Suprapubic skin (tissue), 4 donors: ENCODE results near the gene FGF22. TPM values are rescaled to one million over a fixed set of nuclear protein-coding genes. Genes with fewer than 3 reads are reported as not detected.

Experiments used
- DNase-seq, 2 donors: peaks; one replicate each; pipeline ENCODE4 v3.0.0-alpha.2; 2019; ENCODE audit warnings: low spot score in 2 of 2
- H3K27ac ChIP-seq: fragments of 200-600 bp; sonication (generic); one replicate; pipeline ENCODE4 v1.5.1; 2019
- H3K27me3 ChIP-seq: fragments of 200-600 bp; sonication (generic); one replicate; pipeline ENCODE4 v1.5.1; 2019
- H3K36me3 ChIP-seq: fragments of 200-600 bp; sonication (generic); one replicate; pipeline ENCODE4 v1.5.1; 2019
- H3K4me1 ChIP-seq: fragments of 200-600 bp; sonication (generic); one replicate; pipeline ENCODE4 v1.5.1; 2019
- H3K4me3 ChIP-seq: fragments of 200-600 bp; sonication (generic); one replicate; pipeline ENCODE4 v1.5.1; 2019; ENCODE audit warnings: mild to moderate bottlenecking
- H3K9me3 ChIP-seq: fragments of 200-600 bp; sonication (generic); one replicate; pipeline ENCODE4 v1.5.1; 2019
- CTCF ChIP-seq, 2 donors: fragments of 200-600 bp in 1 of 2; fragments of 450-650 bp in 1 of 2; sonication (generic) in 1 of 2; IDR thresholded peaks; one replicate each; pipeline ENCODE4 v1.5.1; 2016 to 2019; ENCODE audit warnings: antibody characterized with exemption in 2 of 2, mild to moderate bottlenecking in 1 of 2, moderate library complexity in 1 of 2
- EP300 ChIP-seq: sonication (generic); formaldehyde crosslinking; IDR thresholded peaks from one replicate; pipeline ENCODE4 v1.6.1; 2017; ENCODE audit warnings: antibody characterized with exemption
- POLR2A ChIP-seq, 2 donors: fragments of 450-650 bp; IDR thresholded peaks; one replicate each; pipeline ENCODE4 v1.6.1; 2017; ENCODE audit warnings: antibody characterized with exemption in 2 of 2, mild to moderate bottlenecking in 2 of 2, moderate library complexity in 2 of 2
- POLR2AphosphoS5 ChIP-seq, 3 donors: sonication (generic); formaldehyde crosslinking; IDR thresholded peaks; one replicate each; pipeline ENCODE4 v1.6.1; 2017; ENCODE audit warnings: antibody characterized with exemption in 3 of 3
- WGBS: methylation state at CpG from one replicate; pipeline ENCODE4 v1.1.5; 2018; 5-methylcytosine and 5-hydroxymethylcytosine counted together
- total RNA-seq, 4 donors: library from RNA; depleted of rRNA; stranded (reverse); fragments of >200 nt; gene quantifications; one replicate each; pipeline ENCODE4 v1.1.0, GENCODE V29; 2016

The FGF22 gene
- total RNA-seq, 4 donors from 2014 or later, result 5.2 to 13.0 (median 9.2) TPM

GRCh38 chr19:644789-645188 lies 5.1 kb downstream of the FGF22 start:
- WGBS, result 100% methylated on average over 1 of the region's 14 CpGs
- no peak for DNase-seq
- H3K36me3 ChIP-seq, result peaks cover 55% of the 10 kb centered on the region
- peaks cover 3% of the 10 kb centered on the region for H3K4me1 ChIP-seq
- no peak overlapping the region for H3K27ac ChIP-seq
- H3K4me3 ChIP-seq, result no peak overlapping the region
- TF ChIP-seq POLR2AphosphoS5 (IDR thresholded peaks at IDR 0.05) (no peak), CTCF (IDR thresholded peaks at IDR 0.05) (no peak), EP300 (no peak), POLR2A (IDR thresholded peaks at IDR 0.05) (no peak)
- H3K9me3 ChIP-seq, result no peaks in the 10 kb centered on the region
- H3K27me3 ChIP-seq, result no peaks in the 10 kb centered on the region

- no peak overlapping the region for H3K4me3 ChIP-seq
- no peak for TF ChIP-seq EP300
- no peak for TF ChIP-seq POLR2AphosphoS5 (IDR thresholded peaks at IDR 0.05)
- TF ChIP-seq CTCF (IDR thresholded peaks at IDR 0.05), result no peak
- no peak for TF ChIP-seq POLR2A (IDR thresholded peaks at IDR 0.05)
- H3K27me3 ChIP-seq, result no peaks in the 10 kb centered on the region
- no peak overlapping the region for H3K27ac ChIP-seq
- peak in 1 of 2 donors; percentile 63 for DNase-seq
- H3K9me3 ChIP-seq, result no peaks in the 10 kb centered on the region
- peaks cover 66% of the 10 kb centered on the region for H3K36me3 ChIP-seq
- no peaks in the 10 kb centered on the region for H3K4me1 ChIP-seq
- WGBS, result 90% methylated on average over 34 of the region's 62 CpGs
Measured at GRCh38 chr19:645912-646778, 6.5 kb downstream of the FGF22 start.

DNA sequence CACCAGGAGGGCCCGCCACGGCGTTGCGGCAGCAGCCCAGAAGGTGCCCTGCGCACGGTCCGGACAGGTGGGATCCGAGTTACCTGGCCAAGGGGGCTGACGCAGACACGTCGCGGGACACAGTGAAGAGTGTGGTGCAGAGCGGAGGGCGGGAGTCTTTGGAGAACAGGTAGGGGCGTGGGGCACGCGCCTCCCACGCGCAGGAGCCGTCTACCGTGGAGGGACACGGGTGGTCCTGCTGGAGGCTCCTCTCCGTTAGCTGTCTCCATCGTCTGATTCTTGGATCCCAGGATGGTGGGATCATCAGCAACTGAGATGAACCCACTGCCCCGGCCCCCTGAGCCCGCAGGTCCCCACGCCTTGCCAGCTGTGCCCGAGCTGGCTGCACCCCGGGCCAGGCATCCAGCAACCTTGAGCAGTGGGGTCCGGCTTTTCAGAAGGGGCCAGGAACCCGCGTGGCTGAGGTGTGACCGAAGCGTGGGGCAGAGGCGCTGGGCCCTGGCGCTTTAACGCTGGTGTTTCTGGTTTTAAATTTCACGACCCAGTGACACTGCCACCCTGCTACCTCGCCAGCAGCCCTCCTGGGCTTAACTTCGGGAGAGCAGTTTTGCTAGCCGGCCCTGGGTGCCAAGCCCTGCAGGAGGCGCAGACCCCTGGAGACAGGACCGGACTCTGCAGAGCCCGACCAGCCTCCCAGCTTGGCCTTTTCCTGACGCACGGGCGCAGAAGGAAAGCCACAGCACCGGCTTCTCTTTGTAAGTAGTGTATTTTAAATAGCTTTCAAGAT lies 7.3 kb downstream of the FGF22 start:
- DNase-seq, result no peak
- TF ChIP-seq POLR2A (IDR thresholded peaks at IDR 0.05), result no peak
- TF ChIP-seq EP300, result no peak
- no peak for TF ChIP-seq POLR2AphosphoS5 (IDR thresholded peaks at IDR 0.05)
- TF ChIP-seq CTCF (IDR thresholded peaks at IDR 0.05), result no peak
- WGBS, result 93% methylated on average over 35 of the region's 48 CpGs
- H3K36me3 ChIP-seq, result peaks cover 74% of the 10 kb centered on the region
- no peaks in the 10 kb centered on the region for H3K4me1 ChIP-seq
- H3K4me3 ChIP-seq, result no peak overlapping the region
- no peaks in the 10 kb centered on the region for H3K27me3 ChIP-seq
- no peaks in the 10 kb centered on the region for H3K9me3 ChIP-seq
- no peak overlapping the region for H3K27ac ChIP-seq

GRCh38 chr19:647566-648284 lies 8.0 kb downstream of the FGF22 start:
- no peak for DNase-seq
- H3K4me3 ChIP-seq, result no peak overlapping the region
- H3K27ac ChIP-seq, result no peak overlapping the region
- peaks cover 81% of the 10 kb centered on the region for H3K36me3 ChIP-seq
- WGBS, result 93% methylated on average over 27 of the region's 52 CpGs
- no peaks in the 10 kb centered on the region for H3K9me3 ChIP-seq
- no peaks in the 10 kb centered on the region for H3K4me1 ChIP-seq
- no peak for TF ChIP-seq POLR2A (IDR thresholded peaks at IDR 0.05)
- TF ChIP-seq CTCF (IDR thresholded peaks at IDR 0.05), result no peak
- TF ChIP-seq POLR2AphosphoS5 (IDR thresholded peaks at IDR 0.05), result no peak
- no peak for TF ChIP-seq EP300
- H3K27me3 ChIP-seq, result no peaks in the 10 kb centered on the region
